ENCODE results near the gene SPAG9.

The SPAG9 gene

DNA sequence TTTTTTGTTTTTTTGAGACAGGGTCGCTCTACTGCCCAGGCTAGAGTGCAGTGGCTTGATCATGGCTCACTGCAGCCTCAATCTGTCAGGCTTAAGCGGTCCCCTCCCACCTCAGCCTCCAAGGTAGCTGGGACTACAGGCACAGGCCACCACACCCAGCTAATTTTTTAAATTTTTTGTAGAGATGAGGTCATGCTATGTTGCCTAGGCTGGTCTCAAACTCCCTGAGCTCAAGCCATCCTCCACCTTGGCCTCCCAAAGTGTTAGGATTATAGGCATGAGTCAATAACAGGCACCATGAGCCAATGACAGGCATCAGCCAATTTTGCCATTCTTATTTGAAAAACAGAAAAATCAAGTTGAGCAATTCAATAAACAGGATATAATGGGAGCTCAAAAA lies 125.0 kb downstream of the SPAG9 start:
- Histone ChIP-seq H3K4me1 (no peaks in the 10 kb centered on the region), H3K9me3 (no peaks in the 10 kb centered on the region), H3K27me3 (ENCODE audit: low read depth) (no peaks in the 10 kb centered on the region), H3K36me3 (replicated peaks) (peaks cover 61% of the 10 kb centered on the region), H3K4me3 (no peak overlapping the region)
- in situ Hi-C loops (cut with MboI; ENCODE audit: low sequenced_read_pairs), result no loop called here
- DNase-seq (ENCODE audit: low spot score in 2 of 2), result no peak

DNA sequence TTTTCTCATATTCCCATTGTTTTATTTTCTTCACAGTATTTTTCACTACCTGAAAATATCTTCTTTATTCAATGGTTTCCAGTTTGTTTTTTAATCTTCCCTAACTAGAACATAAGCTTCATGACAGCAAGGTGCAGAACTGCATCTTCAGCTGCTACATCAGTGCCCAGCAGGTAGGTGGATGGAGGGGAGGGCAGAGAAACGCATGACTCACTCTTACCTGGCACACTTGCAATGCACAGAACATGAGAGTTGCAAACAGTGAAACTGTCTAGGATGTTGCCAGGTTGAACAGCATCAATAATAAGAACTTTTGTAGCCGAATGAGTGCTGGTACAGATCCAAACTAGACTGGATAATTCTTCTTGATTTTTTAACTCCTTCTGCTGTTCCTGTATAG lies 127.1 kb downstream of the SPAG9 start:
- H3K4me3 ChIP-seq, result no peak overlapping the region
- H3K36me3 ChIP-seq (replicated peaks), result peaks cover 68% of the 10 kb centered on the region
- in situ Hi-C loops (cut with MboI; ENCODE audit: low sequenced_read_pairs), result no loop called here
- H3K27me3 ChIP-seq (ENCODE audit: low read depth), result no peaks in the 10 kb centered on the region
- no peaks in the 10 kb centered on the region for H3K9me3 ChIP-seq
- no peak for DNase-seq (ENCODE audit: low spot score in 2 of 2)
- no peaks in the 10 kb centered on the region for H3K4me1 ChIP-seq

DNA sequence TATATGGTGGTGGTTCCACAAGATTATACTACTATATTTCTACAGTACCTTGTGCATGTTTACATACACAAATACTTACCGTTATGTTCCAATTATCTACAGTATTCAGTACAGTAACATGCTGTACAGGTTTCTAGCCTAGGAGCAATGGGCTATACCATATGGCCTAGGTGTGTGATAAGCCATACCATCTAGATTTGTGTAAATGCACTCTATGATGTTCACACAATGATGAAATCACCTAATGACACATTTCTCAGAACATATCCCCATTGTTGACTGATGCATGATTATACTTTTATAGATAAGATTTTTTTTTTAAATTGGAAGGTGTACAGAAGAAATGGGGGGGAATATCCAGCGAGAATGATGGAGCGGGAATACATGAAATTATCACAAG lies 131.5 kb downstream of the SPAG9 start:
- Histone ChIP-seq H3K36me3 (replicated peaks) (peaks cover 47% of the 10 kb centered on the region), H3K27me3 (ENCODE audit: low read depth) (no peaks in the 10 kb centered on the region), H3K4me1 (no peaks in the 10 kb centered on the region), H3K4me3 (no peak overlapping the region), H3K9me3 (no peaks in the 10 kb centered on the region)
- DNase-seq (ENCODE audit: low spot score in 2 of 2), result no peak
- in situ Hi-C loops (cut with MboI; ENCODE audit: low sequenced_read_pairs), result no loop called here

DNA sequence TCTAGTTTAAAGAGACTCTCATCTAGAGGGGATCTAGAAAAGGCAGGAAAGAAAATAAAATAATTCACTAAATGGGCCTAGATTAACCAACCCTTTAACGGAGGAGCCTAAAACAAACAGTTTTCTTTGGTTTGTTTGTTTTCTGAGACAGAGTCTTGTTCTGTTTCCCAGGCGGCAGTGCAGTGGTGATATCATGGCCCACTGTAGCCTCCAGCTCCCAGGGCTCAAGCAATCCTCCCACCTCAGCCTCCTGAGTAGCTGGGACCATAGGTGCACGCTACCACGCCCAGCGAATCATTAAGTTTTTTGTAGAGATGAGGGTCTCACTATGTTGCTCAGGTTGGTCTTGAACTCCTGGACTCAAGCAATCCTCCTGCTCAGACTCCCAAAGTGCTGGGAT lies 132.2 kb downstream of the SPAG9 start:
- in situ Hi-C loops (cut with MboI; ENCODE audit: low sequenced_read_pairs), result no loop called here
- Histone ChIP-seq H3K4me1 (0 out of 2 replicates have a peak, but pooled peaks cover under 1% of the 10 kb centered on the region), H3K36me3 (replicated peaks) (peaks cover 42% of the 10 kb centered on the region), H3K4me3 (no peak overlapping the region), H3K27me3 (ENCODE audit: low read depth) (no peaks in the 10 kb centered on the region), H3K9me3 (no peaks in the 10 kb centered on the region)
- no peak for DNase-seq (ENCODE audit: low spot score in 2 of 2)

GRCh38 chr17:50986989-50987660 lies 133.5 kb downstream of the SPAG9 start:
- in situ Hi-C loops (cut with MboI; ENCODE audit: low sequenced_read_pairs), result no loop called here
- Histone ChIP-seq H3K9me3 (no peaks in the 10 kb centered on the region), H3K4me1 (0 out of 2 replicates have a peak, but pooled peaks cover 2% of the 10 kb centered on the region), H3K27me3 (ENCODE audit: low read depth) (no peaks in the 10 kb centered on the region), H3K36me3 (replicated peaks) (peaks cover 33% of the 10 kb centered on the region), H3K4me3 (no peak overlapping the region)
- DNase-seq (ENCODE audit: low spot score in 2 of 2), result no peak

- H3K9me3 ChIP-seq, result no peaks in the 10 kb centered on the region
- in situ Hi-C loops (cut with MboI; ENCODE audit: low sequenced_read_pairs), result no loop called here
- 0 out of 2 replicates have a peak, but pooled peaks cover 2% of the 10 kb centered on the region for H3K4me1 ChIP-seq
- no peak for DNase-seq (ENCODE audit: low spot score in 2 of 2)
- no peaks in the 10 kb centered on the region for H3K27me3 ChIP-seq (ENCODE audit: low read depth)
- peaks cover 37% of the 10 kb centered on the region for H3K36me3 ChIP-seq (replicated peaks)
- no peak overlapping the region for H3K4me3 ChIP-seq
These were observed 139.4 kb downstream of the SPAG9 start for GRCh38 chr17:50981279-50981678.

- Histone ChIP-seq H3K36me3 (replicated peaks) (peaks cover 38% of the 10 kb centered on the region), H3K27me3 (ENCODE audit: low read depth) (no peaks in the 10 kb centered on the region), H3K4me1 (0 out of 2 replicates have a peak, but pooled peaks cover 2% of the 10 kb centered on the region), H3K4me3 (no peak overlapping the region), H3K9me3 (no peaks in the 10 kb centered on the region)
- DNase-seq (ENCODE audit: low spot score in 2 of 2), result no peak
- in situ Hi-C loops (cut with MboI; ENCODE audit: low sequenced_read_pairs), result no loop called here
These were observed 141.1 kb downstream of the SPAG9 start for GRCh38 chr17:50979524-50979927.

GRCh38 chr17:50977487-50978159 lies 143.0 kb downstream of the SPAG9 start:
- Histone ChIP-seq H3K36me3 (replicated peaks) (peaks cover 40% of the 10 kb centered on the region), H3K9me3 (no peaks in the 10 kb centered on the region), H3K4me1 (no peaks in the 10 kb centered on the region), H3K4me3 (no peak overlapping the region), H3K27me3 (ENCODE audit: low read depth) (no peaks in the 10 kb centered on the region)
- no peak for DNase-seq (ENCODE audit: low spot score in 2 of 2)
- in situ Hi-C loops (cut with MboI; ENCODE audit: low sequenced_read_pairs), result no loop called here

GRCh38 chr17:50976951-50977472 lies 143.7 kb downstream of the SPAG9 start:
- no peak for DNase-seq (ENCODE audit: low spot score in 2 of 2)
- in situ Hi-C loops (cut with MboI; ENCODE audit: low sequenced_read_pairs), result no loop called here
- Histone ChIP-seq H3K4me3 (no peak overlapping the region), H3K9me3 (no peaks in the 10 kb centered on the region), H3K27me3 (ENCODE audit: low read depth) (no peaks in the 10 kb centered on the region), H3K4me1 (no peaks in the 10 kb centered on the region), H3K36me3 (replicated peaks) (peaks cover 40% of the 10 kb centered on the region)

- peaks cover 40% of the 10 kb centered on the region for H3K36me3 ChIP-seq (replicated peaks)
- H3K4me3 ChIP-seq, result no peak overlapping the region
- H3K9me3 ChIP-seq, result no peaks in the 10 kb centered on the region
- in situ Hi-C loops (cut with MboI; ENCODE audit: low sequenced_read_pairs), result no loop called here
- DNase-seq (ENCODE audit: low spot score in 2 of 2), result no peak
- no peaks in the 10 kb centered on the region for H3K4me1 ChIP-seq
- no peaks in the 10 kb centered on the region for H3K27me3 ChIP-seq (ENCODE audit: low read depth)
These were observed 146.8 kb downstream of the SPAG9 start for GRCh38 chr17:50973557-50974494.

DNA sequence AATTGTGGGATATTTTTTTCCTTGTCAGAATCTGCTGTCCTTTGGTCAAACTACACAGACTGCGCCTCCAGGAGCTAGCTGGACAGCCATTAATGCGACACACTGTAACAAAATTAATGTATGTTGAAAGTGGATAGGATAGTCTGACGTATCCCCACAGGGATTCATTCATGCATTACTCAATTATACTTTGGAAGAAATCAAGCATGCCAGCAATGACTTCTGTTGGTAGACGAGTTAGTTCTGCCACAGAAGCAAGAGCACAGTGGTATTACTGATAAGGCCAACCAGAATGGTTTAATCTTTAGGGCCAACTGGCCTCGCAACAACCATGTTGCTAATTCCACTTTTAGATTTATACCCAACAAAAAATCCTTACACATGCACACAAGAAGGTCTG lies 148.1 kb downstream of the SPAG9 start:
- DNase-seq (ENCODE audit: low spot score in 2 of 2), result no peak
- Histone ChIP-seq H3K4me1 (peaks cover 7% of the 10 kb centered on the region), H3K9me3 (no peaks in the 10 kb centered on the region), H3K36me3 (replicated peaks) (peaks cover 30% of the 10 kb centered on the region), H3K27me3 (ENCODE audit: low read depth) (no peaks in the 10 kb centered on the region), H3K4me3 (no peak overlapping the region)
- in situ Hi-C loops (cut with MboI; ENCODE audit: low sequenced_read_pairs), result no loop called here

DNA sequence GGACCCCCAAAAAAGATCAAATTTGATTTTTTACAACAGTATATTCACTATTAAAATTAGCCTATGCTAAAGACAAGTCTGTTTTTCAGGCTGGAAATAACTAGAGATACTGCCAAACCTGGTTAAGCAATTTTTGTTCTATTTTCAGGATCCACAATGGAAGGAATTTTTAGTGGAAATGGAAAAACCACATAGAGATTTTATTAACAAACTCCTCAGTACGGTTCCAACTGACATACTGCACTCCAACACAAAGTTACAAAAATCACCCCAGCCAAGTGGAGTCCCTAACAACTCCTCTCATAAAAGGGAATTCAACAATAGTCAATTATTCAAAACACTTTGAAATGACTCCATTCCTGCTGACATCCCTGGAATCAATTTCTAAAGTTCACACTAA lies 152.9 kb downstream of the SPAG9 start:
- Histone ChIP-seq H3K36me3 (replicated peaks) (peaks cover 10% of the 10 kb centered on the region), H3K4me3 (no peak overlapping the region), H3K4me1 (peaks cover 7% of the 10 kb centered on the region), H3K9me3 (no peaks in the 10 kb centered on the region), H3K27me3 (ENCODE audit: low read depth) (no peaks in the 10 kb centered on the region)
- in situ Hi-C loops (cut with MboI; ENCODE audit: low sequenced_read_pairs), result no loop called here
- DNase-seq (ENCODE audit: low spot score in 2 of 2), result peak in 1 of 2 experiments; percentile 64

DNA sequence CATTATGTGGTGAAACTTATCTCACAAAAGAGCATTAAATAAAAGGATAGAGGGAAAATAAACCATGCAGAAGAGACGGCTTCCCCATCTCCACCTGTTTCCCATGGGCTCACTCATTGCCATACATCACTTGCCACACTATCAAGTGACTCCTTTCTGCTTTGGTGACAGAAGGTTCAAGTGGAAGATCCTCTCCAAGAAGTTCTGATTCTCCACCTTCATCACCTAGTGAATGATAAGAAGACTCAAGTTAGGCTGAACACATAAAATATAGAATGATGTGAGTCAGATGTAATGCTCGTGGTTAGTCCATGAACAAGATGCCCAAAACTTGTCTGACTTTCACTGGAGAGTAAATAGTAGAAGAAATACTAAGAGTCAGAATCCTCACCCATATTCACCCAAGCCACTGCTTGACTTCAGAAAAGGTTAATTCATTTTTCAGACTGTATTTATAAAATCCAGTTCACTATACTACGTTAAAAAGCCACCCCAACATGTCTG lies 154.5 kb downstream of the SPAG9 start:
- Histone ChIP-seq H3K27me3 (ENCODE audit: low read depth) (no peaks in the 10 kb centered on the region), H3K9me3 (no peaks in the 10 kb centered on the region), H3K4me1 (peaks cover 7% of the 10 kb centered on the region), H3K4me3 (no peak overlapping the region), H3K36me3 (replicated peaks) (peaks cover 10% of the 10 kb centered on the region)
- in situ Hi-C loops (cut with MboI; ENCODE audit: low sequenced_read_pairs), result no loop called here
- DNase-seq (ENCODE audit: low spot score in 2 of 2), result no peak
